ENCODE measurements around the gene KCNIP2. TPM values are rescaled to one million over a fixed set of nuclear protein-coding genes. Genes with fewer than 3 reads are reported as not detected.

KCNIP2 gene
- total RNA-seq, 1 experiment from 2014 or later = 3.0 TPM

DNA sequence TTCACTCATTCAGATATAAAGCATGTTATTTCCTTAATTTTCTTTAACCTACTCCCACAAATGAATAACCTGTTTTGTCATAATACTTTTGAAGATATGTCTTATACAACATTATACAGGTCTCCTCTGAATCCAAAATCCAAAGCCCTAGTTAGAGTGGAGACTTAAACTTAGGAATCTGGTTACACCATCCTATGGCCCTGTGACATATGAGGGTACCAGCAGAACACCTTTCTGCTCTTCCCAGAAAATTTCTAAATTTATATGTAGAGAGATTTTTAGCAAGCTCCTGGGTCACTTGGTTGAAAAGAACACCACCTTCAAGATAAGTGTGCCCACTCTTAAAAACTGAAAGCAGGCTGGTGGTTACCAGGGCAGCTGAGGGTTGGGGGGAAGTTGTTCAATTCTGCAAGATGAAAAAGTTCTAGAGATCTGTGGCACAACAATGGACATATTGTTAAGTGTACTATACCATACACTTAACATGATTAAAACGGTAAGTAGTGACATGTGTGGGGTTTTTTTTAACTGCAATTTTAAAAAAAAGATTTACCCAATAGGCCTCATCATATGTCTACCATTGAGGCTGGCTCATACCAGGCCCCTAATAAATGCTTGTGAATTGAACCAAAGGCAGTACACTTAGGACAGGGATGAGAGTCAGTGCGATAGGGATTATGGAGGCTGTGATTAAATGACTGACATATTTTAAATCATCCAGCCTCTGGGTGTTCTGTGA is 37.6 kb upstream of the KCNIP2 start:
- no peak overlapping the region for H3K4ac ChIP-seq (ENCODE audit: low read depth, low read length)
- H3K79me1 ChIP-seq (ENCODE audit: insufficient read depth, low read depth, low read length, poor library complexity, severe bottlenecking) = no peaks in the 10 kb centered on the region
- H4K20me1 ChIP-seq (ENCODE audit: control insufficient read depth, insufficient read depth, insufficient read length) = no peaks in the 10 kb centered on the region
- DNase-seq = no peak
- H2AFZ ChIP-seq (ENCODE audit: low read length) = no peak overlapping the region
- no peaks in the 10 kb centered on the region for H3K27me3 ChIP-seq (ENCODE audit: insufficient read depth, low read length)
- H2AK5ac ChIP-seq (ENCODE audit: insufficient read length, low read length) = no peak overlapping the region
- H2BK5ac ChIP-seq (ENCODE audit: insufficient read length, low read length) = no peak overlapping the region
- H3K23me2 ChIP-seq (ENCODE audit: insufficient read length, low read depth, low read length, poor library complexity, severe bottlenecking) = no peaks in the 10 kb centered on the region
- H3K27me3 Mint-ChIP-seq (ENCODE audit: low read depth) = no peaks in the 10 kb centered on the region
- no peak overlapping the region for H2BK15ac ChIP-seq (ENCODE audit: low read depth, low read length)
- H3K27ac Mint-ChIP-seq = no peak overlapping the region
- no peak overlapping the region for H3K56ac ChIP-seq (ENCODE audit: insufficient read length, low read depth, low read length)
- H3K4me1 ChIP-seq (ENCODE audit: insufficient read depth, low read length) = no peaks in the 10 kb centered on the region; the same call in 1 of the 2 replicates
- no peak overlapping the region for H2BK20ac ChIP-seq (ENCODE audit: low read depth, low read length, poor library complexity, severe bottlenecking)
- H3K9ac ChIP-seq (ENCODE audit: extremely low read depth, insufficient read length, low read length) = no peak overlapping the region
- H3K18ac ChIP-seq (ENCODE audit: insufficient read length, low read depth, low read length) = no peak overlapping the region
- H3K9me3 Mint-ChIP-seq = no peaks in the 10 kb centered on the region
- H3K14ac ChIP-seq (ENCODE audit: insufficient read depth, low read length) = no peak overlapping the region
- no peak overlapping the region for H4K5ac ChIP-seq (ENCODE audit: insufficient read length, low read depth, low read length)
- no peaks in the 10 kb centered on the region for H3K9me3 ChIP-seq (ENCODE audit: control insufficient read depth, low read depth, low read length)
- no peak overlapping the region for H2BK12ac ChIP-seq (ENCODE audit: insufficient read length, low read depth, low read length)
- no peak overlapping the region for H3K4me3 Mint-ChIP-seq
- no peaks in the 10 kb centered on the region; a peak in 1 of 7 replicates for H3K36me3 Mint-ChIP-seq (ENCODE audit: insufficient read depth in 1 of 3, low read depth in 3 of 3)
- no peak overlapping the region for H3K27ac ChIP-seq (ENCODE audit: insufficient read length, low read depth, low read length)
- H4K91ac ChIP-seq (ENCODE audit: insufficient read length, low read depth, low read length) = no peak overlapping the region
- H3K23ac ChIP-seq (ENCODE audit: insufficient read length, low read depth, low read length) = no peak overlapping the region
- no peak overlapping the region for H2BK120ac ChIP-seq (ENCODE audit: low read depth, low read length, poor library complexity, severe bottlenecking)
- H4K8ac ChIP-seq (replicated peaks; ENCODE audit: insufficient read length, low read depth, low read length) = no peak overlapping the region
- no peaks in the 10 kb centered on the region for H3K79me2 ChIP-seq (ENCODE audit: insufficient read depth, low read length)
- H3T11ph ChIP-seq (ENCODE audit: low read length) = no peak overlapping the region
- no CpG with 5 or more reads among the region's 2 CpGs for WGBS (ENCODE audit: extremely low coverage, insufficient read length, low lambda C conversion rate)
- TF ChIP-seq, protein P1, sequence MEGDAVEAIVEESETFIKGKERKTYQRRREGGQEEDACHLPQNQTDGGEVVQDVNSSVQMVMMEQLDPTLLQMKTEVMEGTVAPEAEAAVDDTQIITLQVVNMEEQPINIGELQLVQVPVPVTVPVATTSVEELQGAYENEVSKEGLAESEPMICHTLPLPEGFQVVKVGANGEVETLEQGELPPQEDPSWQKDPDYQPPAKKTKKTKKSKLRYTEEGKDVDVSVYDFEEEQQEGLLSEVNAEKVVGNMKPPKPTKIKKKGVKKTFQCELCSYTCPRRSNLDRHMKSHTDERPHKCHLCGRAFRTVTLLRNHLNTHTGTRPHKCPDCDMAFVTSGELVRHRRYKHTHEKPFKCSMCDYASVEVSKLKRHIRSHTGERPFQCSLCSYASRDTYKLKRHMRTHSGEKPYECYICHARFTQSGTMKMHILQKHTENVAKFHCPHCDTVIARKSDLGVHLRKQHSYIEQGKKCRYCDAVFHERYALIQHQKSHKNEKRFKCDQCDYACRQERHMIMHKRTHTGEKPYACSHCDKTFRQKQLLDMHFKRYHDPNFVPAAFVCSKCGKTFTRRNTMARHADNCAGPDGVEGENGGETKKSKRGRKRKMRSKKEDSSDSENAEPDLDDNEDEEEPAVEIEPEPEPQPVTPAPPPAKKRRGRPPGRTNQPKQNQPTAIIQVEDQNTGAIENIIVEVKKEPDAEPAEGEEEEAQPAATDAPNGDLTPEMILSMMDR (conservative IDR thresholded peaks at IDR 0.05) = no peak
- H3K4me1 Mint-ChIP-seq = peaks cover 0 to 16% of the 10 kb centered on the region in 2 experiments; a peak in 2 of 4 replicates
- no peak overlapping the region for H3K4me2 ChIP-seq (ENCODE audit: insufficient read depth, insufficient read length, low read length)

Data from H9 (cell line).